Inflammatory macrophage treated with lipopolysaccharide for 1 hour (primary cell): ENCODE results near the gene ZNF335.
"Not testable (repeated sequence)": the region's sequence is repeated elsewhere in the genome, so short reads cannot be mapped to it uniquely, and the experiment has no call there.

ENCODE experiments used
- DNase-seq, 2 donors: peaks; one replicate each; pipeline ENCODE4 v3.0.0-alpha.2; 2020 to 2022

The ZNF335 gene

DNA sequence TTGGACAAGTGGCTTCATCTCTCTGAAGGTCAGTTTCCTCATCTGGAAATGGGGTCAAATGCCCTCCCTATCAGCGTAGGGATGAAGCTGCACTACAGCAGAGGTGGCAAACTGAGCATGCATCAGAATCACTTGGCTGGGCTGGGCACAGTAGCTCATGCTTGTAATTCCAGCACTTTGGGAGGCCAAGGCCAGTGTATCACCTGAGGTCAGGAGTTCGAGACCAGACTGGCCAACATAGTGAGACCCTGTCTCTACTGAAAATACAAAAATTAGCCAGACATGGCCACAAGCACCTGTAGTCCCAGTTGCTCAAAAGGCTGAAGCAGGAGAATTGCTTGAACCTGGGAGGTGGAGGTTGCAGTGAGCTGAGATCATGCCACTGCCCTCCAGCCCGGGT is 30.0 kb upstream of the ZNF335 start:
- no peak for DNase-seq

- DNase-seq: no peak
Measured at GRCh38 chr20:46001498-46001897, 29.5 kb upstream of the ZNF335 start.

DNA sequence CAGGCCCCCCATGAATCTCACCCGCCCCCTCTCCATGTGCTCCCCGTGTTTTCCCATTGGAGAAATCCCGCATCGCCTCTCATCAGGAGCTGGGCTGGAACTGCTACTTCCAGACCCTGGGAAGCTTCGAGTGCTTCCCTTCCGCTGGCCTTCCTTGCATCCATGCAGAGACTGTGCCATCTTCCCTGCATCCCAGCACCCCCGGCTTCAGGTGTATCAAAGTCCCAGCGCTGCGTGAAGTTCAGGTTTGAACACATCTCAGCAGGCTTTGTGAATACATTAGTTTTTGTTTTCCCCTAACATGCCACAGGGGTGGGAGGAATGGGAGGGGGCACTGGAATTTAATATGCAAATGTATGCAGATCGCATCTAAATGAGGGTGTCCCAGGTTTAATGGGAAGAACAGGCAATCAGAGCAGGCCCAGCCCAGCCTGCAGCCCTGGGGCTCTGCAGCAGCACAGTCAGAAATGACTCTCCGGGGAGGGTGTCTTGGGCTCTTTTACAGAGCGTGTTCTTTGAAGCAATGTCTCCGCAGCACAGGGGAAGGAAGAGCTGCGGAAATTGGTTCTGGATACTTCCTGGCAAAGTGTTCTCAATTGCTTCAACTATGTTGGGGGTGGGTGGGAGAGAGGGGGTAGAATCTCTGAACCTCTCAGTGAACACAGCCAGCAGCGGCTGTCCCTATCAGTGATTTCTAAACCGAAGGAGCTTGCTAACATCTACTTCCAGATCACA is 28.4 kb upstream of the ZNF335 start:
- DNase-seq: no peak

DNA sequence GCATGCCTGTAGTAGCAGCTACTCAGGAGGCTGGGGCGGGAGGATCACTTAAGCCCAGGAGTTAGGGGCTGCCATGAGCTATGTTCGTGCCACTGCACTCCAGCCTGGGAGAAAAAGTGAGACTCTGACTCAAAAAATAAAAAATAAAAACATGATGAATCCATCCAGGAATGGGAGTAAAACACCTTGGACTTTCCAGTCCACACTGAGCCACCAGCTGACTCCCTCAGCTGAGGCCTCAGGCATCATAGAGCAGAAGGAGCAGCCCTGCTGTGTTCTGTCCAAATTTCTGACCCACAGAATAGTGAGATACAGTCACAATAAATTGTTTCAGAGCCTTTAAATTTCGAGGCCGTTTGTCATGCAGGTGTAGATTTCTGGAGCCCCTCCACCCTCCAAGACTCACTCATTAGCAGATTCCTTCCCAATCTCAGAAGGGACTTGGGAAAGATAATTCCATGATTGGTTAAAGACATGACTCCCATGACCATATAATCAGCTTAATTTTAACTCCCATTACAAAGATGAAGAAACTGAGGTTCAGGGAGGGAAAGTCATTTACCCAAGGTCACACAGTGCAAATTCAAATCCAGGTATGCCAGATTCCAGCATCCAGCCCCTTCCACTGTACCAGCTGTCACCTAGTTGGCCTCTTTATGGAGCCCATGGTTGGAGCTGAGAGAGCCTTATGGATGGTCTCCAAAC is 27.7 kb upstream of the ZNF335 start:
- peak in 1 of 2 donors; percentile 65 for DNase-seq

DNA sequence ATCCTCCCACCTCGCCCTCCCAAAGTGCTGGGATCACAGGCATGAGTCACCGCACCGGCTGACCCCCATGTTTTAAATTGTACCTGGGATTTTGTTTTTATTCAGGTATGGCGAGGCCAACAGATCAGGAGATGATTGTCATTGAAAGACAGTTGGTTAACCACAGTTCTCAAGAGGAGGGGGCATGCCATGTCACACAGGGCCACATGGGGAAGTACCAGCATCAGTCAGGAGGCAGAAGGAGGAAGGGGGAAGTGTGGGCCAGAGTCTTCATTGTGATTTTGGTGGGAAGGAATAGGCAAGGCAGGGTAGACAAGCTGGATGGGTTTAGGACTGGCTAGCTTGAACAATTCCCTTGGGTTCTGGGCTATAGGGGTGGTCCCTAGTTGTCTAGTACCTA is 26.8 kb upstream of the ZNF335 start:
- DNase-seq: peak; percentile 70 to 85

DNA sequence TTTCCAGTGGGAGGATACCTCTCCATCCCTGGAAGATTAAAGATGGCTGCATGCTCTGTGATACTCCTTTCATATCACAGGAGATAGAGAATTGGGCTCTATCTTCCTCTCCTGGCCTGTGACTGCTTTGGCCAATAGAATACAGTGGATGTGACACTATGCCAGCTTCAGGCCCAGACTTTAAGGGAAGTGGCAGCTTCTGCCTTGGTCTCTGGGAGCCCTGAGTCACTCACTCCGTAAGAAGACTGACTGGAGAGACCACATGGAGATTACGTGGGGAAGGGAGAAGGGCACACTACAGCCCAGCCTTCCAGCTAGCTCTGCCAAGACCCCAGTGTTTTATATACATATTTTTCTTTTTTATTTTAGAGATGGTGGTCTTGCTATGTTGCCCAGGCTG is 26.3 kb upstream of the ZNF335 start:
- DNase-seq: peak; percentile 84 to 93

DNA sequence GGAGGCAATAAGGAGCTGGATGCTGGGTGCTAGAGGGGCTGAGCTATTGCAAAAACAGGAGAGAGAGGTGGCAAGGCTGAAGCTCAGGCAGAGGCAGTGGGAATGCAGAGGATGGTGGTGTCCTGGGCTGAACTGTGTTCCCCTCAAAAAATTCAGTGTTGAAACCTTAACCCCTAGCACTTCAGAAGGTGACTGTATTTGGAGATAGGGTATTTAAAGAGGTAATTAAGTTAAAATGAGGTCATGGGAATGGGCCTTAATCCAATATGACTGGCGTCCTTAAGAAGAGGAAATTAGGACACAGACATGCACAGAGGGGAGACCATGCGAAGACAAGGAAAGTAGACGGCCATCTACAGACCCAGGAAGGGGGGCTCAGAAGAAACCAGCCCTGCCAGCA is 25.2 kb upstream of the ZNF335 start:
- no peak for DNase-seq

DNA sequence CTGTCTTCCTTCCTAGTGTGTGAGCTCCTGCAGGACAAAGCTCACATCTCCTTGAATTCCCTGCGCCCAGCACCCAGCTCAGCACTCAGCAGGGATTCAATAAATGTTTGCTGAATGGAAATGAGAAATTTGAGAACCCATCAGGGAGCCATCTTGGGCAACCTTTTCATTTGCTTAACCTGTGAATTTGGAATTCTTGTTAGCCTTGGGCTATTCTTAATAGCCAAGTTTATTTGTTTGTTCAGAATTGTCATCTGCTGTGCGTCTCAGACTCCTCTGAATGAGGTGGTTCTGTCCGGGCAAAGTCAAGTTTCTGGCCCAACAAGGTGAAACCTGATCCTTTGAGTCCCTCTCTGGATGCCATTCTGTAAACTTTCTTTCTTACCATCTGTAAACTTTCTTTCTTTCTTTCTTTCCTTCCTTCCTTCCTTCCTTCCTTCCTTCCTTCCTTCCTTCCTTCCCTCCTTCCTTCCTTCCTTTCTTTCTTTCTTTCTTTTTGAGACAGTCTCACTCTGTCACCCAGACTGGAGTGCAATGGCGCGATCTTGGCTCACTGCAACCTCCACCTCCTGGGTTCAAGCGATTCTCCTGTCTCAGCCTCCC is 23.6 kb upstream of the ZNF335 start:
- DNase-seq: not testable (repeated sequence)

DNA sequence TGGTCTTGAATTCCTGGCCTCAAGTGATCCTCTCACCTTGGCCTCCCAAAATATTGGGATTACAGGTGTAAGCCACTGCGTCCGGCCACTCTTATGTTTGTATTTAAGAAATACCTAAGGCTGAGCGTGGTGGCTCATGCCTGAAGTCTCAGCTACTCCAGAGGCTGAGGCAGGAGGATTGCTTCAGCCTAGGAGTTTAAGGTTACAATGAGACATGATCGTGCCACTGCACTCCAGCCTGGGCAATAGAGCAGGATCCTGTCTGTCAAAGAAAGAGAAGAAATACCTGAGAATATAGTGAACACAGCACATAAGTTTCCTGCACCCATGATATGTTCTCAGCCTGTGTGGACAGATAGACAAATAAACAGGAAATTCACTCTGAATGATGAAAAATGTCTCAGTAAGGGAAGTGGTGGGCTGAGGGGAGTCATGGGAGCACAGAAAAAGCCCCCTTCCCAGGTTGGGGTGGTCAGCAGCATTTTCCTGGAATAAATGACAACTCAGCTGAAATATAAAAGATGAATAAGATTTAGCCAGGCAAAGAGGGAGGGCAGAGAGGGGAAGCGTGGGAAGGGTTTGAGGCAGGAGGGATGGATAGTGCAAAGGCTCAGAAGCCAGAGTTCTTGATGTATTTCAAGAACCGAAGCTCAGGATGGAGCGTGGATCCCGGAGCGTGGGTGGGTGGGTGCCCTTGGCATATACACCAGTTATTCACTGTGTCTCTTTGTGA is 22.9 kb upstream of the ZNF335 start:
- DNase-seq: peak; percentile 38 to 67

DNA sequence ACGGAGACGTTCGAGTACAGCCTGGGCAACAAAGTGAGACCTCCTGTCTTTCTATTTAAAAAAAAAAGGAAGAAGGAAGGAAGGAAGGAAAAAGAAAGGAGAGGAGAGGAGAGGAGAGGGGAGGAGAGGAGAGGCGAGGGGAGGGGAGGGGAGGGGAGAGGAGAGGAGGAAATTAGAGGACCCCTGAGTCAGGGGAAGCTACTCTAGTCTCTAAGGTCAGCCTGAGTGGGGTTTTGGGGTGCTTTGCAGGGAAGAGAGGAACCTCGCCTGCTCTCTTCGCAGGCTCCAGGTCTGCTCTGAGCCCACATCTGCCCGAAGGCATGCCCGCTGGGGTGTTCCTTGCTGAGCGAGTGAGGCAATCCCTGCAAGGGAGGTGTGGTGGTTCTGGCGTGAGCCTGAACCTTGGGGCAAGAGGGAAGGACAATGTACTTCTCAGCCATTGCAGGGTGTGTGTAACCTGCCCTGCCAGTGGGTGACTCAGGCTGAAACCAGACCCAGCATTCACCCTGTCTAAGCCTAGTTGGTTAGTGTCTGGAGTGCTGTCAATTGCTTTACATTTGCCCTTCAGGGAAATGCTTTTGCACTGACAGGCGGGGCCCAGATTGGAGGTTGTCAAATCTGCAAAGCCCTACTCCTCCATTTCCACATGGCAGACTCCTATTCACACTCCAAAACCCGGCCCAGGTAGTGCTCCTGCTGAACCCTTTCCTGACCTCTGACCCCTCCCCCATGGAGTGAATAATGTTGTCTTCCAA is 21.4 kb upstream of the ZNF335 start:
- DNase-seq: peak in 1 of 2 donors; percentile 41

- no peak for DNase-seq
Measured at GRCh38 chr20:45991616-45992015, 19.6 kb upstream of the ZNF335 start.

GRCh38 chr20:45988830-45989229 is 16.8 kb upstream of the ZNF335 start:
- DNase-seq: not testable (repeated sequence)

- peak in 1 of 2 donors; percentile 87 for DNase-seq
Measured at GRCh38 chr20:45987108-45987780, 15.2 kb upstream of the ZNF335 start.

GRCh38 chr20:45985573-45985972 is 13.6 kb upstream of the ZNF335 start:
- DNase-seq: no peak

DNA sequence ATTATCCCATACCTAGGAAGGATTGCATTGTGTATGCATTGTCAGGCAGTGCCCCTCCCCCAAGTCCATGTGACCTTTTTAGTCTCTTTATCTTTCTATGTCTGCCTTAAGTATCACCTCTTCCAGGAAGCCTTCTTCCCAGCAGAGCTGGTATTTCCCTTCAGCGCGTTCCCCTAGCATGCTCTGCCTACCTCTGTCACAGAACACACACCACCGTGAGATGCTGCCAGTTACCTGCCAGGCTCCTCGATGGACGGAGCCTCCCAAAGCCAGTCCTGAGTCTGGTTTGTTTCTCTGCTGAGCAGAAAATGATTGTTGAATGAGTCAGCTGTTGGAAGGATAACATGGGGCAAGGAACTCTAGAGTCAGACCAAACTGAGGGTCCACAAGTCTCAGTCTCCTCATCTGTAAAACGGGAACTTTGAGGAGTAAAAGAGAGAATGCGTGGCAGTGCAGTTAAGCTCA is 11.3 kb upstream of the ZNF335 start:
- no peak for DNase-seq

DNA sequence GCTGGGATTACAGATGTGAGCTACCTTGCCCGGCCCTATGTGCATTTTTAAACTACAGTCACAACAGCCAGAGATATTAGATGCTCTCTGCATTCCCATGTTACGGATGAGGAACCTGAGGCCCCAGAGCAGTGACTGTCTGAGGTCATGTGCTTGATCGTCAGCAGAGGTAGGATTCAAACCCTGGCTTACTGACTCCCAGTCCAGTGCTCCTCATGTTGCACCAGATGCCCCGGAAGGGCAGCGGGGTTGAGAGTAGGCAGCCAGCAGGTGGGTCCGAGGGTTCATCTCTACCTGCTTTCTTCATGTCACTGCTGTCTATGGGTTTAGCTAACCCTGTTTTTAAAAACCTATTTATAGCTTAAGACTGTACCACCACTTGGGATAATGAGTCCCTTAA is 9.3 kb upstream of the ZNF335 start:
- no peak for DNase-seq

DNA sequence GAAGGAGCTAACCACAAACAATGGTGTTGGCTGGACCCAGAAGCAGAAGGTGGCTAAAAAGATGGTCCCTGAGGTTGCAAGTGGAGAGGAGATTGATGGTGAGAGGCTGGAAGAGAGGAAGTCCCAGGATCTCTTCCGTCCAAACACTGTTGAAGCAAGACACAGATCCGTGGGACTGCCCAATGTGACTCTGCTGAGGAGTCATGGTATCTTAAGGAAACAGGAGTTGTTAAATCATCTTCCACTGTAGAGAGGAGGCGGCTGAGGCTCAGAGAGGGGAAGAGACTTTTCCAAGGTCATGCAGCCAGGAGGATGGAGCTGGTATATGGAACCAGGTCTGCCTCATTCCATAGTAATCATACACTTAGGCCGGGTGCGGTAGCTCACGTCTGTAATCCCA is 4.1 kb upstream of the ZNF335 start:
- peak; percentile 61 to 80 for DNase-seq

DNA sequence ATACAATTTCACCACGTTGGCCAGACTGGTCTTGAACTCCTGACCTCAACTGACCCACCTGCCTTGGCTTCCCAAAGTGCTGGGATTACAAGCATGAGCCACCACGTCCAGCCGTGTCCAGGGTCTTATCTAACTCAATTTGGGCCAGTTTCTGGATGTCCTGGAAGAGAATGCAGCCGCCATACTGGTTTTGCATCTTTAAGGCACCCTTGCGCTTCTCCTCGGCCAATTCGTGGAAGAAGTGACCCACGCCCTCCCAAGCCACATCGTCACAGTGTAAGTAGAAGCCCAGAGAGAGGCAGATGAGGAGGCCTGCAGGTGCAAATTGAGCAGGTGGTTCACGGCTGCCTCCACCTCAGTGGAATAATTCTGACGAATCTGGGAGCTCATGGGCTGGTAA is 3.7 kb upstream of the ZNF335 start:
- DNase-seq: no peak

DNA sequence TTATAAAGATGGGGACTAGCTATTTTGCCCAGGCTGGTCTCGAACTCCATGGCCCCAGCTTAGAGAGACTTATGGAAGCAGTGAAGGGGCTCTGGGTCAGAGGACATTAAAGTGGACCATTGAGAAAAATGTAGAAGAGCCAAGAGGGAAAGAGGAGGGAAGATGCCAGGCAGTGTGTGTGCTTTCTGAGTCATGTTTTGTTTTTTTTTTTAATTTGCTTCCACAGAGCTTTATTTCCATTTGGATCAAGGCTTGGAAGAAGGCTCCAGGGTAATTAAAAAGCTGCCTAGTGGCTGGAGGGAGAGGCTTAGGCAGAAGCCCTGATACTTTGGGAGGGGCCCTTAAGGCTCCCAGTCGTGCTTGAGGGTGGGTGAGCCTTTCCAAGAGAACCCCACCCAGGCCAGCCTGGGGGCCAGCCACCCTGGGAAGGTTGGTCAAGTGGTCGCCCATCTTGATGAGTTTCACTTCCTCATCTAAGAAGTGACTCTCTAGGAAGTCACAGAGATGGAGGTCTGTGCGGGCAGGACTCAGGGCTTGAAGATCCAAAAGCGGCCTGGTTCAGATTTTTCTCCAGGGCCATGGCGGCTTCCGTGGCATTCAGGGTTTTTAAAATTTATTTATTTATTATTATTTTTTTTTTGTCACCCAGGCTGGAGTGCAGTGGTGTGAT is 3.0 kb upstream of the ZNF335 start:
- no peak for DNase-seq

GRCh38 chr20:45972500-45973183 is 639 bp upstream of the ZNF335 start:
- DNase-seq: peak in 1 of 2 donors; percentile 93

DNA sequence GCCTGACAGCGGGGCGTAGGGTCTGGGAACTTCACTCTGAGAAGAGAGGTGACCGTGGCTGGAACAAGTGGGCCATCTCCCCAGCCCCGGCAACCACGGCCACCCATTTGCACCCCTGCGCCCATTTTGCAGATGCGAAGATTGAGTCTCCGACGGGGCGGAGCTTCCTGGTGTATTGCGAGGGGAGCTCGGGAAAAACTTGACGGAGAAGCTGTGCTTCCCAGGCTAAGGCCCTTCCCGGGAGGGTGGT is 653 bp downstream of the ZNF335 start:
- no peak for DNase-seq
